SK-N-SH treated with all-trans-retinoic acid at 6 μM for 48 hours (cell line): ENCODE results near the gene GAP43.

ENCODE experiments used
- ATAC-seq: fragments of 200-7000 bp; cut with Tn5 transposase; 3 replicates; pipeline ENCODE4 v1.9.1; 2020; ENCODE audit warnings: mild to moderate bottlenecking, moderate library complexity
- ARNTL ChIP-seq: fragments of 450-650 bp; formaldehyde crosslinking; IDR thresholded peaks from 2 replicates; pipeline ENCODE4 v1.5.0; 2020; ENCODE audit warnings: low read depth, mild to moderate bottlenecking, moderate library complexity, borderline replicate concordance
- BACH2 ChIP-seq: fragments of 250-450 bp; sonication (Bioruptor Pico); IDR thresholded peaks from 2 replicates; pipeline ENCODE4 v1.9.0; 2021; ENCODE audit warnings: mild to moderate bottlenecking, borderline replicate concordance
- CSDC2 ChIP-seq: fragments of 250-450 bp; sonication (Bioruptor Pico); IDR thresholded peaks from 2 replicates; pipeline ENCODE4 v1.5.0; 2020; ENCODE audit warnings: mild to moderate bottlenecking, moderate library complexity
- CSRNP3 ChIP-seq: fragments of 250-450 bp; sonication (Bioruptor Pico); IDR thresholded peaks from 2 replicates; pipeline ENCODE4 v1.5.1; 2021; ENCODE audit warnings: mild to moderate bottlenecking, moderate library complexity
- ESRRG ChIP-seq: fragments of 250-450 bp; sonication (Bioruptor Pico); IDR thresholded peaks from 2 replicates; pipeline ENCODE4 v1.6.1; 2021; ENCODE audit warnings: mild to moderate bottlenecking
- GLIS3 ChIP-seq: fragments of 250-450 bp; sonication (Bioruptor Pico); IDR thresholded peaks from 2 replicates; pipeline ENCODE4 v1.5.0; 2020; ENCODE audit warnings: mild to moderate bottlenecking, moderate library complexity
- ISL1 ChIP-seq: fragments of 250-450 bp; sonication (Bioruptor Pico); IDR thresholded peaks from 2 replicates; pipeline ENCODE4 v2.1.2; 2022; ENCODE audit warnings: mild to moderate bottlenecking, moderate library complexity
- OSR1 ChIP-seq: fragments of 250-450 bp; sonication (Bioruptor Pico); IDR thresholded peaks from 2 replicates; pipeline ENCODE4 v1.8.0; 2022; ENCODE audit warnings: moderate library complexity, mild to moderate bottlenecking, inconsistent platforms
- PPARA ChIP-seq: fragments of 250-450 bp; sonication (Bioruptor Pico); IDR thresholded peaks from 2 replicates; pipeline ENCODE4 v1.5.0; 2020; ENCODE audit warnings: mild to moderate bottlenecking, borderline replicate concordance
- RARB ChIP-seq: fragments of 250-450 bp; sonication (Bioruptor Pico); IDR thresholded peaks from 2 replicates; pipeline ENCODE4 v1.8.0; 2021; ENCODE audit warnings: mild to moderate bottlenecking, moderate library complexity
- SNAI2 ChIP-seq: fragments of 250-450 bp; sonication (Bioruptor Pico); IDR thresholded peaks from 2 replicates; pipeline ENCODE4 v1.5.0; 2020; ENCODE audit warnings: mild to moderate bottlenecking, moderate library complexity
- TOX ChIP-seq: fragments of 250-450 bp; sonication (Bioruptor Pico); IDR thresholded peaks from 2 replicates; pipeline ENCODE4 v1.8.0; 2021; ENCODE audit warnings: mild to moderate bottlenecking, moderate library complexity, borderline replicate concordance
- ZC3H10 ChIP-seq: fragments of 250-450 bp; sonication (Bioruptor Pico); IDR thresholded peaks from 2 replicates; pipeline ENCODE4 v1.5.1; 2021; ENCODE audit warnings: mild to moderate bottlenecking, moderate library complexity
- ZFP3 ChIP-seq: fragments of 250-450 bp; sonication (Bioruptor Pico); IDR thresholded peaks from 2 replicates; pipeline ENCODE4 v1.5.0; 2020; ENCODE audit warnings: mild to moderate bottlenecking, moderate library complexity
- ZFP30 ChIP-seq: fragments of 450-650 bp; formaldehyde crosslinking; IDR thresholded peaks from 2 replicates; pipeline ENCODE4 v1.5.0; 2022; ENCODE audit warnings: mild to moderate bottlenecking, moderate library complexity
- ZNF8 ChIP-seq: fragments of 450-650 bp; formaldehyde crosslinking; IDR thresholded peaks from 2 replicates; pipeline ENCODE4 v1.5.0; 2020; ENCODE audit warnings: mild to moderate bottlenecking, moderate library complexity
- TF ChIP-seq, protein P1 (sequence below): fragments of 250-450 bp; sonication (Bioruptor Pico); IDR thresholded peaks from 2 replicates; pipeline ENCODE4 v1.8.0; 2021; ENCODE audit warnings: low read depth, mild to moderate bottlenecking, moderate library complexity, borderline replicate concordance
- TF ChIP-seq, protein P2 (sequence below): fragments of 250-450 bp; sonication (Bioruptor Pico); IDR thresholded peaks from 2 replicates; pipeline ENCODE4 v1.5.1; 2020; ENCODE audit warnings: low read depth, mild to moderate bottlenecking, moderate library complexity
- TF ChIP-seq, protein P3 (sequence below): fragments of 250-450 bp; sonication (Bioruptor Pico); IDR thresholded peaks from 2 replicates; pipeline ENCODE4 v1.5.0; 2020; ENCODE audit warnings: mild to moderate bottlenecking, moderate library complexity
- TF ChIP-seq, protein P4 (sequence below): fragments of 250-450 bp; sonication (Bioruptor Pico); IDR thresholded peaks from 2 replicates; pipeline ENCODE4 v1.8.0; 2020; ENCODE audit warnings: mild to moderate bottlenecking, moderate library complexity, borderline replicate concordance

GAP43 gene

DNA sequence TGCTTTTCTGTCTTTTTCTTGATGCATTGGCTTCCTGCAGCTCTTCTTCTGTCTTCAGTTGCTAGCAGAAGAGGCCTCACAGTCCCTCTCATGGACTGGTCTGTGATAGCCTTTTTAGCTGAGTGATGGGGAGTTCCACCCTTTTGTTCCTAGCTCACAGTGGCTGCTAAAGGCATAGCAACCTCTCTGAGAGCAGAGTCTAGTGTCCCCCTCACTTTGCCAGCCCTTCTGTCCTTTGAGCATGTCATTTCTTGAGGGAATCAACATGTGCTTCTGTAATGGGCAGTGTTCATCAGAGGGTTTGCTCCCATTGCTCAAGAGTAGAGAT, 44.4 kb downstream of the GAP43 start (continued):
- TF ChIP-seq, protein P1, sequence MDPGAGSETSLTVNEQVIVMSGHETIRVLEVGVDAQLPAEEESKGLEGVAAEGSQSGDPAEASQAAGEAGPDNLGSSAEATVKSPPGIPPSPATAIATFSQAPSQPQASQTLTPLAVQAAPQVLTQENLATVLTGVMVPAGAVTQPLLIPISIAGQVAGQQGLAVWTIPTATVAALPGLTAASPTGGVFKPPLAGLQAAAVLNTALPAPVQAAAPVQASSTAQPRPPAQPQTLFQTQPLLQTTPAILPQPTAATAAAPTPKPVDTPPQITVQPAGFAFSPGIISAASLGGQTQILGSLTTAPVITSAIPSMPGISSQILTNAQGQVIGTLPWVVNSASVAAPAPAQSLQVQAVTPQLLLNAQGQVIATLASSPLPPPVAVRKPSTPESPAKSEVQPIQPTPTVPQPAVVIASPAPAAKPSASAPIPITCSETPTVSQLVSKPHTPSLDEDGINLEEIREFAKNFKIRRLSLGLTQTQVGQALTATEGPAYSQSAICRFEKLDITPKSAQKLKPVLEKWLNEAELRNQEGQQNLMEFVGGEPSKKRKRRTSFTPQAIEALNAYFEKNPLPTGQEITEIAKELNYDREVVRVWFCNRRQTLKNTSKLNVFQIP = no peak

DNA sequence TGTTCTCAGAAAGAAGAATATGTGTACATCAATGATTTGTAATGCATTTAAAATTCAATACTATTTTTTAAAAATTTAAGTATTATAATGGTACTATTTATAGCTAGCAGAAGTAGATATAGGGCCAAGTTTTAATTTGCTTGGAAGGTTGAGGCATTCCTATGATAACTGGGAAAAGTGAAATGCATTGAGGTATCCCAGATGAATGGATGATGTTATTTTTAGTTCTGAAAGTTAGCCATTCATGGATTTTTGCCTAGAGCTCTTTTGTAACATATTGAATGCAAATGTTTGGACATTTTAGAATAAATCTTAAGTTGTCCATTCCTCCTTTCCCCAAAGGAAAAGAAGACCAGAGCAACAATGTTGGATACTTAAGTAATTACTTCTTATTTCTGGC, 47.6 kb downstream of the GAP43 start:
- ATAC-seq = no peak
- TF ChIP-seq CSRNP3 (CRISPR knock-in tag) = no peak
- TF ChIP-seq, protein P2, sequence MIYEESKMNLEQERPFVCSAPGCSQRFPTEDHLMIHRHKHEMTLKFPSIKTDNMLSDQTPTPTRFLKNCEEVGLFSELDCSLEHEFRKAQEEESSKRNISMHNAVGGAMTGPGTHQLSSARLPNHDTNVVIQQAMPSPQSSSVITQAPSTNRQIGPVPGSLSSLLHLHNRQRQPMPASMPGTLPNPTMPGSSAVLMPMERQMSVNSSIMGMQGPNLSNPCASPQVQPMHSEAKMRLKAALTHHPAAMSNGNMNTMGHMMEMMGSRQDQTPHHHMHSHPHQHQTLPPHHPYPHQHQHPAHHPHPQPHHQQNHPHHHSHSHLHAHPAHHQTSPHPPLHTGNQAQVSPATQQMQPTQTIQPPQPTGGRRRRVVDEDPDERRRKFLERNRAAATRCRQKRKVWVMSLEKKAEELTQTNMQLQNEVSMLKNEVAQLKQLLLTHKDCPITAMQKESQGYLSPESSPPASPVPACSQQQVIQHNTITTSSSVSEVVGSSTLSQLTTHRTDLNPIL (CRISPR knock-in tag) = no peak
- peak; percentile 65; the same call in 1 of the 2 replicates for TF ChIP-seq ISL1 (CRISPR knock-in tag)
- TF ChIP-seq, all 23 proteins: peak for 1

DNA sequence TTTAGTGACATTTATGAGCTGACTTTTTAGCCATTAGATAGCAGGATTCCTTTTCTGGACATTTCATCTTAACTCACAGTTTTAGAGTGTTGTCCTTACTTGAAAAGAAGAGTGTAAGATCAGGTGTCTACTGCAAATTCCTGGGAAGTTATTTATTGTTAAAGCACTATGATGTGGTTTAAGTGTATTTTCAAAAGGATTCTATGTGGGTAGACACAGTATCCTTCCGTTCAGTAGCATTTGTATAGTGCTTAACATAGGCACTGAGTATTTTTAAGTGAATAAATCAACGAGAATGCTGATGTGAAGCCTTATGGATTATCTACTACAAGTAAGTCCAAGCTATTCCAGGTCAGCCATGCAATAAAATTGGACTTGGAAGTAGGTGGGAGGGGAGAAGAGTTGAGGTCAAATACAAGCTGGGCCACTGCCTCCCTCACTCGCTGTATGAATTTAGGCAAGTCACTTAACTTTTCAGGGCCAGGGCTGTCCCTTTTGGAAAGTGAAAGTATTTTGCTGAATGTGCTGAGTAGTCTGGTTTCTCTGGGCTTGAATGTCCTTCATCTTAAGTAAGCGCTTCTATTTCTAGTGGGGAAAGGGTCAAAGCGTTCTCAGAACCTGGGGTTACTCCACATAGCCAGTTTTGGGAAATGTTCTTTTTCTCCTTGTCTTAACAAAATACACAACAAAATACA, 48.6 kb downstream of the GAP43 start:
- ATAC-seq = no peak
- TF ChIP-seq PPARA = no peak
- no peak for TF ChIP-seq ZFP30
- TF ChIP-seq CSRNP3 (CRISPR knock-in tag) = no peak
- TF ChIP-seq ARNTL (CRISPR knock-in tag) = no peak
- no peak for TF ChIP-seq ISL1 (CRISPR knock-in tag)
- no peak for TF ChIP-seq CSDC2
- TF ChIP-seq ZC3H10 (CRISPR knock-in tag) = no peak
- TF ChIP-seq OSR1 (CRISPR knock-in tag) = no peak
- TF ChIP-seq, protein P3, sequence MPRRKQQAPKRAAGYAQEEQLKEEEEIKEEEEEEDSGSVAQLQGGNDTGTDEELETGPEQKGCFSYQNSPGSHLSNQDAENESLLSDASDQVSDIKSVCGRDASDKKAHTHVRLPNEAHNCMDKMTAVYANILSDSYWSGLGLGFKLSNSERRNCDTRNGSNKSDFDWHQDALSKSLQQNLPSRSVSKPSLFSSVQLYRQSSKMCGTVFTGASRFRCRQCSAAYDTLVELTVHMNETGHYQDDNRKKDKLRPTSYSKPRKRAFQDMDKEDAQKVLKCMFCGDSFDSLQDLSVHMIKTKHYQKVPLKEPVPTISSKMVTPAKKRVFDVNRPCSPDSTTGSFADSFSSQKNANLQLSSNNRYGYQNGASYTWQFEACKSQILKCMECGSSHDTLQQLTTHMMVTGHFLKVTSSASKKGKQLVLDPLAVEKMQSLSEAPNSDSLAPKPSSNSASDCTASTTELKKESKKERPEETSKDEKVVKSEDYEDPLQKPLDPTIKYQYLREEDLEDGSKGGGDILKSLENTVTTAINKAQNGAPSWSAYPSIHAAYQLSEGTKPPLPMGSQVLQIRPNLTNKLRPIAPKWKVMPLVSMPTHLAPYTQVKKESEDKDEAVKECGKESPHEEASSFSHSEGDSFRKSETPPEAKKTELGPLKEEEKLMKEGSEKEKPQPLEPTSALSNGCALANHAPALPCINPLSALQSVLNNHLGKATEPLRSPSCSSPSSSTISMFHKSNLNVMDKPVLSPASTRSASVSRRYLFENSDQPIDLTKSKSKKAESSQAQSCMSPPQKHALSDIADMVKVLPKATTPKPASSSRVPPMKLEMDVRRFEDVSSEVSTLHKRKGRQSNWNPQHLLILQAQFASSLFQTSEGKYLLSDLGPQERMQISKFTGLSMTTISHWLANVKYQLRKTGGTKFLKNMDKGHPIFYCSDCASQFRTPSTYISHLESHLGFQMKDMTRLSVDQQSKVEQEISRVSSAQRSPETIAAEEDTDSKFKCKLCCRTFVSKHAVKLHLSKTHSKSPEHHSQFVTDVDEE = no peak
- TF ChIP-seq, protein P1 = no peak
- no peak for TF ChIP-seq ZFP3 (CRISPR knock-in tag)
- TF ChIP-seq, protein P4, sequence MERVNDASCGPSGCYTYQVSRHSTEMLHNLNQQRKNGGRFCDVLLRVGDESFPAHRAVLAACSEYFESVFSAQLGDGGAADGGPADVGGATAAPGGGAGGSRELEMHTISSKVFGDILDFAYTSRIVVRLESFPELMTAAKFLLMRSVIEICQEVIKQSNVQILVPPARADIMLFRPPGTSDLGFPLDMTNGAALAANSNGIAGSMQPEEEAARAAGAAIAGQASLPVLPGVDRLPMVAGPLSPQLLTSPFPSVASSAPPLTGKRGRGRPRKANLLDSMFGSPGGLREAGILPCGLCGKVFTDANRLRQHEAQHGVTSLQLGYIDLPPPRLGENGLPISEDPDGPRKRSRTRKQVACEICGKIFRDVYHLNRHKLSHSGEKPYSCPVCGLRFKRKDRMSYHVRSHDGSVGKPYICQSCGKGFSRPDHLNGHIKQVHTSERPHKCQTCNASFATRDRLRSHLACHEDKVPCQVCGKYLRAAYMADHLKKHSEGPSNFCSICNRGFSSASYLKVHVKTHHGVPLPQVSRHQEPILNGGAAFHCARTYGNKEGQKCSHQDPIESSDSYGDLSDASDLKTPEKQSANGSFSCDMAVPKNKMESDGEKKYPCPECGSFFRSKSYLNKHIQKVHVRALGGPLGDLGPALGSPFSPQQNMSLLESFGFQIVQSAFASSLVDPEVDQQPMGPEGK (CRISPR knock-in tag) = no peak
- TF ChIP-seq TOX (CRISPR knock-in tag) = no peak
- no peak for TF ChIP-seq RARB (CRISPR knock-in tag)
- TF ChIP-seq GLIS3 (CRISPR knock-in tag) = no peak
- no peak for TF ChIP-seq ESRRG (CRISPR knock-in tag)
- TF ChIP-seq ZNF8 (CRISPR knock-in tag) = no peak
- TF ChIP-seq SNAI2 (CRISPR knock-in tag) = no peak
- no peak for TF ChIP-seq BACH2 (CRISPR knock-in tag)
